Measurements from ENCODE around the gene NOL4L.

DNA sequence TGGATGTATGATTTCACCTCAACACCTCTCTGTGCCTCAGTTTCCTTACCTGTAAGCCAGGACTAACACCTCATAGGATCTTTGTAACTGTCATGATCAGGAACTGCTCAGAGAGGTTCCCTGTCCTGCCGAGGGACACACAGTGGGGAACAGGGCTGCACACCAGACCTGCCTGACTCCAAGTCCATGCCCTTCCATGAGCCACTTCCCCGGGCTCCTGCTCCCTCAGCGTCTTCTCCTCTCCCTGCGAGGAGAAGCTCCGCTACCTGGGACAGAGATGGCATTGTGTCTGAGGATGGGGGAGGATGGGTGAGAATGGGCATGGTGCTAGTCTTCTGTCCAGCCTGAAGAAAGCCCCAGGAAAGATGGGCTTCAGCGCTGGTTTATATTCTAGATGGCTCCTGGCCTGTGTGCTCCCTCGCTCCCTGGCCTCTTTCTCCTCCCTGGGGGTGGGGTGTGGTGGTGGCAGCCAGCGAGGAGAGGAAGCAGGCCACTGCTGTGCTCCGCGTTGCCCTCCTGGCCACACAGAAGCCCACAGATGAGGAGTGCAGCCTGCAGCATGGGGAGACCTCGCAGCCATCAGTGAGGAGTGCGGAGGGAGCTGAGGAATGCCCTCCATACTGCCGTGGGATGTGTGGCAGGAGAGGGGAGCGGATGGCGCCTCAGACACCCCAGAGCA, 67.1 kb downstream of the NOL4L start:
- TF ChIP-seq, protein P1, sequence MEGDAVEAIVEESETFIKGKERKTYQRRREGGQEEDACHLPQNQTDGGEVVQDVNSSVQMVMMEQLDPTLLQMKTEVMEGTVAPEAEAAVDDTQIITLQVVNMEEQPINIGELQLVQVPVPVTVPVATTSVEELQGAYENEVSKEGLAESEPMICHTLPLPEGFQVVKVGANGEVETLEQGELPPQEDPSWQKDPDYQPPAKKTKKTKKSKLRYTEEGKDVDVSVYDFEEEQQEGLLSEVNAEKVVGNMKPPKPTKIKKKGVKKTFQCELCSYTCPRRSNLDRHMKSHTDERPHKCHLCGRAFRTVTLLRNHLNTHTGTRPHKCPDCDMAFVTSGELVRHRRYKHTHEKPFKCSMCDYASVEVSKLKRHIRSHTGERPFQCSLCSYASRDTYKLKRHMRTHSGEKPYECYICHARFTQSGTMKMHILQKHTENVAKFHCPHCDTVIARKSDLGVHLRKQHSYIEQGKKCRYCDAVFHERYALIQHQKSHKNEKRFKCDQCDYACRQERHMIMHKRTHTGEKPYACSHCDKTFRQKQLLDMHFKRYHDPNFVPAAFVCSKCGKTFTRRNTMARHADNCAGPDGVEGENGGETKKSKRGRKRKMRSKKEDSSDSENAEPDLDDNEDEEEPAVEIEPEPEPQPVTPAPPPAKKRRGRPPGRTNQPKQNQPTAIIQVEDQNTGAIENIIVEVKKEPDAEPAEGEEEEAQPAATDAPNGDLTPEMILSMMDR (conservative IDR thresholded peaks at IDR 0.05), result no peak
- TF ChIP-seq ZFX (IDR thresholded peaks at IDR 0.05), result no peak

All from C4-2B (cell line).